ENCODE results near the gene CD3E. TPM values are rescaled to one million over a fixed set of nuclear protein-coding genes. Genes with fewer than 3 reads are reported as not detected.
A peak's percentile ranks its signal among the peaks of the same experiment; 100 is the strongest.

The CD3E gene
- total and polyA plus RNA-seq, 2 experiments from 2014 or later: not detected

GRCh38 chr11:118283756-118284350 is 20.7 kb upstream of the CD3E start:
- WGBS, 2 experiments (ENCODE audit: low coverage in 1 of 2, low lambda C conversion rate in 2 of 2, missing lambda C conversion rate in 2 of 2): 35 to 36% methylated on average over 4 of the region's 4 CpGs
- in situ Hi-C loops (cut with MboI): no loop called here

DNA sequence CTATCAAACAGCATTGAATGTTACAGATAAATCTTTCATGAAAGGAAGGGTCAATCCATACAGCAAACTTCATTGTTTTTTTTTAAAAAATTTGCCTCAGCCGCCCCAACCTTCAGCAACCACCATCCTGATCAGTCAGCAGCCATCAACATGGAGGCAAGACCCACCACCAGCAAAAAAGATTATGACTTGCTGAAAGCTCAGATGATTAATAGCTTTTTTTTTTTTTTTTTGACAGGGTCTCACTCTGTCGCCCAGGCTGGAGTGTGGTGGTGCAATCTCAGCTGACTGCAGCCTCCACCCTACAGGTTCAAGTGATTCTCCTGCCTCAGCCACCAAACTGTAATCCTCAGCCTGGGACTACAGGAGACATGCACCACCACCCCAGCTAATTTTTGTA is 18.0 kb upstream of the CD3E start:
- H3K4me3 ChIP-seq: no peak overlapping the region
- 48 to 82% methylated on average over 1 to 2 of the region's 2 CpGs for WGBS, 2 experiments (ENCODE audit: low coverage in 1 of 2, low lambda C conversion rate in 2 of 2, missing lambda C conversion rate in 2 of 2)
- in situ Hi-C loops (cut with MboI): no loop called here
- no peak overlapping the region for H2AFZ ChIP-seq
- no peak for DNase-seq
- H3F3A ChIP-seq (ENCODE audit: insufficient read depth): no peaks in the 10 kb centered on the region
- no peaks in the 10 kb centered on the region for H3K4me1 ChIP-seq (ENCODE audit: insufficient read depth)
- TF ChIP-seq EZH2phosphoT487 (IDR thresholded peaks at IDR 0.05; ENCODE audit: insufficient read depth, low read depth) (no peak), EZH2 (IDR thresholded peaks at IDR 0.05; ENCODE audit: insufficient read depth, poor library complexity, severe bottlenecking) (no peak)
- H3K36me3 ChIP-seq (ENCODE audit: low read depth): no peaks in the 10 kb centered on the region
- H3K27ac ChIP-seq: no peak overlapping the region
- peaks cover 25% of the 10 kb centered on the region for H3K27me3 ChIP-seq (replicated peaks; ENCODE audit: insufficient read depth)
- H3K79me2 ChIP-seq (ENCODE audit: insufficient read depth): no peaks in the 10 kb centered on the region
- no peak overlapping the region for H3K4me2 ChIP-seq (ENCODE audit: unreplicated experiment)
- H4K20me1 ChIP-seq (ENCODE audit: insufficient read depth): no peaks in the 10 kb centered on the region
- no peaks in the 10 kb centered on the region for H3K9me2 ChIP-seq (ENCODE audit: insufficient read depth)
- H3K9ac ChIP-seq: no peak overlapping the region
- no peaks in the 10 kb centered on the region for H3K9me3 ChIP-seq (ENCODE audit: low read depth)

More at GRCh38 chr11:118283756-118284350, 20.7 kb upstream of the CD3E start:
- Histone ChIP-seq H3K9ac (no peak overlapping the region), H3K9me2 (ENCODE audit: insufficient read depth) (no peaks in the 10 kb centered on the region), H3K27me3 (replicated peaks; ENCODE audit: insufficient read depth) (peaks cover 16% of the 10 kb centered on the region), H2AFZ (no peak overlapping the region), H3F3A (ENCODE audit: insufficient read depth) (no peaks in the 10 kb centered on the region), H3K79me2 (ENCODE audit: insufficient read depth) (no peaks in the 10 kb centered on the region), H3K4me3 (no peak overlapping the region), H3K27ac (no peak overlapping the region), H3K4me1 (ENCODE audit: insufficient read depth) (no peaks in the 10 kb centered on the region), H3K36me3 (ENCODE audit: low read depth) (no peaks in the 10 kb centered on the region), H4K20me1 (ENCODE audit: insufficient read depth) (no peaks in the 10 kb centered on the region), H3K9me3 (ENCODE audit: low read depth) (no peaks in the 10 kb centered on the region), H3K4me2 (ENCODE audit: unreplicated experiment) (no peak overlapping the region)
- no peak for TF ChIP-seq EZH2phosphoT487 (IDR thresholded peaks at IDR 0.05; ENCODE audit: insufficient read depth, low read depth)
- TF ChIP-seq EZH2 (IDR thresholded peaks at IDR 0.05; ENCODE audit: insufficient read depth, poor library complexity, severe bottlenecking): no peak
- DNase-seq: no peak

DNA sequence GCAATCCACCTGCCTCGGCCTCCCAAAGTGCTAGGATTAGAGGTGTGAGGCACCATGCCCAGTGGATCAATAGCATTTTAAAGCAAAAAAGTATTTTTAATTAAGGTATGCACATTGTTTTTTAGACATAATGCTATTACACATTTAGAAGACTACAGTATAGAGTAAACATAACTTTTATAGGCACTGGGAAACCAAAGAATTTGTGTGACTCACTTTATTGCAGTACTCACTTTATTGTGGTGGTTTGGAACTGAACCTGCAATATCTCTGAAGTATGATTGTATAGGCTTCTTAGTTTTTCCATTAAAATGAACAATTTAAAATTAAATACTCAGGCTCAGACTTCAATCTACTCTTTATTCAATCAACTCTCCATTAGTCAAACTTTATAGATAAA is 17.5 kb upstream of the CD3E start:
- no peaks in the 10 kb centered on the region for H3K4me1 ChIP-seq (ENCODE audit: insufficient read depth)
- peaks cover 30% of the 10 kb centered on the region for H3K27me3 ChIP-seq (replicated peaks; ENCODE audit: insufficient read depth)
- no peaks in the 10 kb centered on the region for H3F3A ChIP-seq (ENCODE audit: insufficient read depth)
- no peaks in the 10 kb centered on the region for H4K20me1 ChIP-seq (ENCODE audit: insufficient read depth)
- peak; percentile 44 for DNase-seq
- no peak overlapping the region for H3K4me2 ChIP-seq (ENCODE audit: unreplicated experiment)
- H3K79me2 ChIP-seq (ENCODE audit: insufficient read depth): no peaks in the 10 kb centered on the region
- H3K9me2 ChIP-seq (ENCODE audit: insufficient read depth): no peaks in the 10 kb centered on the region
- no peak overlapping the region for H3K27ac ChIP-seq
- no peak overlapping the region for H3K9ac ChIP-seq
- in situ Hi-C loops (cut with MboI): no loop called here
- TF ChIP-seq EZH2 (IDR thresholded peaks at IDR 0.05; ENCODE audit: insufficient read depth, poor library complexity, severe bottlenecking): no peak
- TF ChIP-seq EZH2phosphoT487 (IDR thresholded peaks at IDR 0.05; ENCODE audit: insufficient read depth, low read depth): no peak
- no peaks in the 10 kb centered on the region for H3K9me3 ChIP-seq (ENCODE audit: low read depth)
- no peaks in the 10 kb centered on the region for H3K36me3 ChIP-seq (ENCODE audit: low read depth)
- no peak overlapping the region for H2AFZ ChIP-seq
- WGBS, 2 experiments (ENCODE audit: low coverage in 1 of 2, low lambda C conversion rate in 2 of 2, missing lambda C conversion rate in 2 of 2): 48 to 53% methylated on average over 1 of the region's 1 CpG
- H3K4me3 ChIP-seq: no peak overlapping the region

- H4K20me1 ChIP-seq (ENCODE audit: insufficient read depth): no peaks in the 10 kb centered on the region
- H3K9ac ChIP-seq: no peak overlapping the region
- no peaks in the 10 kb centered on the region for H3K9me3 ChIP-seq (ENCODE audit: low read depth)
- no peaks in the 10 kb centered on the region for H3K4me1 ChIP-seq (ENCODE audit: insufficient read depth)
- no peak overlapping the region for H3K4me3 ChIP-seq
- peaks cover 37% of the 10 kb centered on the region for H3K27me3 ChIP-seq (replicated peaks; ENCODE audit: insufficient read depth)
- H3K9me2 ChIP-seq (ENCODE audit: insufficient read depth): no peaks in the 10 kb centered on the region
- H3K4me2 ChIP-seq (ENCODE audit: unreplicated experiment): no peak overlapping the region
- H2AFZ ChIP-seq: no peak overlapping the region
- no peak overlapping the region for H3K27ac ChIP-seq
- H3K79me2 ChIP-seq (ENCODE audit: insufficient read depth): no peaks in the 10 kb centered on the region
- in situ Hi-C loops (cut with MboI): no loop called here
- no peaks in the 10 kb centered on the region for H3K36me3 ChIP-seq (ENCODE audit: low read depth)
- no peak for TF ChIP-seq EZH2 (IDR thresholded peaks at IDR 0.05; ENCODE audit: insufficient read depth, poor library complexity, severe bottlenecking)
- TF ChIP-seq EZH2phosphoT487 (IDR thresholded peaks at IDR 0.05; ENCODE audit: insufficient read depth, low read depth): no peak
- H3F3A ChIP-seq (ENCODE audit: insufficient read depth): no peaks in the 10 kb centered on the region
- no peak for DNase-seq
Observed at GRCh38 chr11:118289401-118289800, 15.1 kb upstream of the CD3E start.

GRCh38 chr11:118290923-118291322 is 13.6 kb upstream of the CD3E start:
- Histone ChIP-seq H3K27ac (no peak overlapping the region), H4K20me1 (ENCODE audit: insufficient read depth) (no peaks in the 10 kb centered on the region), H3K36me3 (ENCODE audit: low read depth) (no peaks in the 10 kb centered on the region), H3K9ac (no peak overlapping the region), H3K9me2 (ENCODE audit: insufficient read depth) (no peaks in the 10 kb centered on the region), H3F3A (ENCODE audit: insufficient read depth) (no peaks in the 10 kb centered on the region), H3K4me3 (no peak overlapping the region), H3K27me3 (replicated peaks; ENCODE audit: insufficient read depth) (peaks cover 42% of the 10 kb centered on the region), H3K79me2 (ENCODE audit: insufficient read depth) (no peaks in the 10 kb centered on the region), H3K9me3 (ENCODE audit: low read depth) (no peaks in the 10 kb centered on the region), H3K4me1 (ENCODE audit: insufficient read depth) (no peaks in the 10 kb centered on the region), H3K4me2 (ENCODE audit: unreplicated experiment) (no peak overlapping the region), H2AFZ (no peak overlapping the region)
- DNase-seq: peak; percentile 31
- TF ChIP-seq EZH2 (IDR thresholded peaks at IDR 0.05; ENCODE audit: insufficient read depth, poor library complexity, severe bottlenecking): no peak
- no peak for TF ChIP-seq EZH2phosphoT487 (IDR thresholded peaks at IDR 0.05; ENCODE audit: insufficient read depth, low read depth)
- in situ Hi-C loops (cut with MboI): no loop called here
- WGBS, 2 experiments (ENCODE audit: low coverage in 1 of 2, low lambda C conversion rate in 2 of 2, missing lambda C conversion rate in 2 of 2): 24 to 25% methylated on average over 9 of the region's 9 CpGs
